Keratinocyte (primary cell): ENCODE results near the gene ATXN7. TPM values are rescaled to one million over a fixed set of nuclear protein-coding genes. Genes with fewer than 3 reads are reported as not detected.

Source experiments
- DNase-seq: peaks from one replicate; pipeline ENCODE4 v3.0.0-alpha.2; 2011; ENCODE audit warnings: low read depth, missing footprints, low spot score
- FAIRE-seq: peaks from 2 replicates; lab custom pipeline; 2011; peaks lifted over from hg19 to GRCh38; lab: Jason Lieb, UNC
- H2AFZ ChIP-seq: 2 replicates; pipeline ENCODE4 v1.6.0; 2012; ENCODE audit warnings: low read length, control low read depth, inconsistent platforms; ENCODE audit not compliant: control insufficient read depth
- H3K27ac ChIP-seq: 2 replicates; pipeline ENCODE4 v1.5.1; 2011; ENCODE audit warnings: low read length; ENCODE audit not compliant: control insufficient read depth, insufficient read depth
- H3K27me3 ChIP-seq: 3 replicates; pipeline ENCODE4 v1.6.0; 2011; ENCODE audit warnings: low read length; ENCODE audit not compliant: control insufficient read depth, insufficient read depth; ENCODE audit errors: extremely low read depth
- H3K36me3 ChIP-seq, 2 experiments: 2 replicates in 1 of 2; 3 replicates in 1 of 2; pipeline ENCODE4 v1.5.1; 2011; ENCODE audit warnings: low read length in 2 of 2, mild to moderate bottlenecking in 1 of 2; ENCODE audit not compliant: control insufficient read depth in 2 of 2, insufficient read depth in 2 of 2; ENCODE audit errors: extremely low read depth in 1 of 2
- H3K4me1 ChIP-seq: 3 replicates; pipeline ENCODE4 v1.5.1; 2011; ENCODE audit warnings: low read length; ENCODE audit not compliant: control insufficient read depth, insufficient read depth; ENCODE audit errors: extremely low read depth
- H3K4me2 ChIP-seq: 3 replicates; pipeline ENCODE4 v1.6.0; 2011; ENCODE audit warnings: low read depth, low read length; ENCODE audit not compliant: control insufficient read depth, insufficient read depth; ENCODE audit errors: extremely low read depth
- H3K4me3 ChIP-seq, 3 experiments: fragments of 200-600 bp in 1 of 3; sonication (generic) in 1 of 3; 2 replicates in 2 of 3; 3 replicates in 1 of 3; pipeline ENCODE4 v1.5.1; 2011 to 2016; ENCODE audit warnings: low read length in 3 of 3, mild to moderate bottlenecking in 3 of 3, control low read depth in 2 of 3, inconsistent platforms in 1 of 3, low read depth in 1 of 3, mixed read lengths in 1 of 3, mixed run types in 1 of 3, moderate library complexity in 1 of 3; ENCODE audit not compliant: control insufficient read depth in 2 of 3, insufficient read depth in 2 of 3; ENCODE audit errors: extremely low read depth in 1 of 3
- H3K79me2 ChIP-seq: 2 replicates; pipeline ENCODE4 v1.6.0; 2012; ENCODE audit warnings: low read length; ENCODE audit not compliant: control insufficient read depth, insufficient read depth
- H3K9ac ChIP-seq: 3 replicates; pipeline ENCODE4 v1.6.0; 2011; ENCODE audit warnings: low read length; ENCODE audit not compliant: control insufficient read depth, insufficient read depth; ENCODE audit errors: extremely low read depth
- H3K9me1 ChIP-seq: 3 replicates; pipeline ENCODE4 v1.6.0; 2011; ENCODE audit warnings: low read length; ENCODE audit not compliant: control insufficient read depth, insufficient read depth; ENCODE audit errors: extremely low read depth
- H3K9me3 ChIP-seq: 2 replicates; pipeline ENCODE4 v1.5.1; 2012; ENCODE audit warnings: low read depth, low read length; ENCODE audit not compliant: control insufficient read depth
- H4K20me1 ChIP-seq: 3 replicates; pipeline ENCODE4 v1.6.0; 2011; ENCODE audit warnings: low read length; ENCODE audit not compliant: control insufficient read depth, insufficient read depth; ENCODE audit errors: extremely low read depth
- CTCF ChIP-seq, 3 experiments: IDR thresholded peaks in 1 of 3; conservative IDR thresholded peaks in 1 of 3; optimal IDR thresholded peaks in 1 of 3; 2 replicates in 2 of 3; 3 replicates in 1 of 3; pipeline versions ENCODE3 to v1.5.1; 2011; ENCODE audit warnings: low read length in 3 of 3, mild to moderate bottlenecking in 3 of 3, moderate library complexity in 2 of 3, control low read depth in 1 of 3, inconsistent platforms in 1 of 3; ENCODE audit not compliant: insufficient read depth in 2 of 3; ENCODE audit errors: extremely low read depth in 1 of 3
- EZH2 ChIP-seq: IDR thresholded peaks from one replicate; pipeline ENCODE4 v1.6.1; 2012; ENCODE audit warnings: inconsistent platforms, mild to moderate bottlenecking, low read length, moderate library complexity
- dilution Hi-C: fragments of 300-500 bp; cut with MboI; formaldehyde crosslinking; loops from one replicate; pipeline ENCODE4 v1.7.0; 2020; ENCODE audit warnings: low sequenced_read_pairs; ENCODE audit not compliant: extremely low pct_ligation_motif_present
- polyA plus RNA-seq, 5 experiments: library from polyadenylated mRNA; depleted of rRNA in 3 of 5; stranded (reverse) in 3 of 5; stranded (forward) in 1 of 5; unstranded in 1 of 5; fragments of >200 nt; gene quantifications; 1 replicate in 1 of 5; 2 replicates in 3 of 5; 3 replicates in 1 of 5; pipeline versions ENCODE4 v1.2.1 to v1.2.3, GENCODE V29; 2011 to 2012; ENCODE audit warnings: missing spikeins in 2 of 5, low read depth in 1 of 5, low replicate concordance in 1 of 5

Gene ATXN7
- polyA plus RNA-seq, 1 donor (not counting 4 experiments of a cell fraction or from before 2014, with no cell fraction given) = 8.8 TPM

GRCh38 chr3:63984391-63984790, 120.7 kb downstream of the ATXN7 start:
- DNase-seq (no peak), FAIRE-seq (peak; percentile 23)
- Histone ChIP-seq H3K9me1 (no peaks in the 10 kb centered on the region), H3K27me3 (no peaks in the 10 kb centered on the region), H3K4me3 (no peak overlapping the region), H3K9me3 (no peaks in the 10 kb centered on the region), H3K79me2 (peaks cover 2% of the 10 kb centered on the region), H3K27ac (no peak overlapping the region), H3K36me3 (peaks cover 34 to 37% of the 10 kb centered on the region in 2 experiments), H4K20me1 (no peaks in the 10 kb centered on the region), H3K9ac (no peak overlapping the region), H3K4me1 (peaks cover 19% of the 10 kb centered on the region), H2AFZ (no peak overlapping the region), H3K4me2 (no peak overlapping the region)
- TF ChIP-seq CTCF (optimal IDR thresholded peaks at IDR 0.05 in 1 of 3, IDR thresholded peaks at IDR 0.05 in 1 of 3, conservative IDR thresholded peaks at IDR 0.05 in 1 of 3; ENCODE audit: extremely low read depth in 1 of 3, insufficient read depth in 2 of 3, low read length in 3 of 3) (no peak), EZH2 (no peak)
- dilution Hi-C loops = no loop called here

GRCh38 chr3:63986146-63986545, 122.5 kb downstream of the ATXN7 start:
- no peaks in the 10 kb centered on the region for H3K9me3 ChIP-seq
- H3K27me3 ChIP-seq = no peaks in the 10 kb centered on the region
- H3K36me3 ChIP-seq = peaks cover 24 to 39% of the 10 kb centered on the region in 2 experiments
- dilution Hi-C loops = no loop called here
- DNase-seq (no peak), FAIRE-seq (no peak)
- no peak overlapping the region for H2AFZ ChIP-seq
- peaks cover 12% of the 10 kb centered on the region for H3K4me1 ChIP-seq
- peaks cover 2% of the 10 kb centered on the region for H3K79me2 ChIP-seq
- H3K27ac ChIP-seq = no peak overlapping the region
- H3K9me1 ChIP-seq = no peaks in the 10 kb centered on the region
- no peak overlapping the region for H3K9ac ChIP-seq
- H4K20me1 ChIP-seq = no peaks in the 10 kb centered on the region
- no peak for TF ChIP-seq CTCF (optimal IDR thresholded peaks at IDR 0.05 in 1 of 3, IDR thresholded peaks at IDR 0.05 in 1 of 3, conservative IDR thresholded peaks at IDR 0.05 in 1 of 3; ENCODE audit: extremely low read depth in 1 of 3, insufficient read depth in 2 of 3, low read length in 3 of 3)
- TF ChIP-seq EZH2 = no peak
- H3K4me2 ChIP-seq = no peak overlapping the region
- H3K4me3 ChIP-seq = no peak overlapping the region
